ENCODE data around the gene NDUFAF8. TPM values are rescaled to one million over a fixed set of nuclear protein-coding genes. Genes with fewer than 3 reads are reported as not detected.

Gene NDUFAF8
- total RNA-seq, 1 donor from 2014 or later: 39.7 TPM

GRCh38 chr17:81231766-81232581, 7.1 kb upstream of the NDUFAF8 start:
- no peak for DNase-seq (ENCODE audit: low spot score)
- no peaks in the 10 kb centered on the region for H3K9me3 Mint-ChIP-seq (ENCODE audit: low read depth)
- H3K27ac Mint-ChIP-seq (ENCODE audit: unreplicated experiment): no peak overlapping the region
- peaks cover 19% of the 10 kb centered on the region for H3K36me3 Mint-ChIP-seq (ENCODE audit: low read depth)
- TF ChIP-seq CTCF (IDR thresholded peaks at IDR 0.05): no peak
- no peaks in the 10 kb centered on the region for H3K27me3 Mint-ChIP-seq (ENCODE audit: low read depth)
- no peaks in the 10 kb centered on the region for H3K4me1 Mint-ChIP-seq (ENCODE audit: low read depth)
- H3K4me3 Mint-ChIP-seq (ENCODE audit: unreplicated experiment): no peak overlapping the region

GRCh38 chr17:81232616-81233241, 6.4 kb upstream of the NDUFAF8 start:
- TF ChIP-seq CTCF (IDR thresholded peaks at IDR 0.05): no peak
- Mint-ChIP-seq H3K9me3 (ENCODE audit: low read depth) (no peaks in the 10 kb centered on the region), H3K27ac (ENCODE audit: unreplicated experiment) (no peak overlapping the region), H3K27me3 (ENCODE audit: low read depth) (no peaks in the 10 kb centered on the region), H3K36me3 (ENCODE audit: low read depth) (peaks cover 17% of the 10 kb centered on the region), H3K4me1 (ENCODE audit: low read depth) (peaks cover 7% of the 10 kb centered on the region), H3K4me3 (ENCODE audit: unreplicated experiment) (no peak overlapping the region)
- DNase-seq (ENCODE audit: low spot score): no peak

- Mint-ChIP-seq H3K9me3 (ENCODE audit: low read depth) (no peaks in the 10 kb centered on the region), H3K4me1 (ENCODE audit: low read depth) (peaks cover 11% of the 10 kb centered on the region)
- no peak for TF ChIP-seq CTCF (IDR thresholded peaks at IDR 0.05)
Observed at GRCh38 chr17:81233316-81233715, 5.8 kb upstream of the NDUFAF8 start.

GRCh38 chr17:81233811-81234505, 5.2 kb upstream of the NDUFAF8 start:
- Mint-ChIP-seq H3K9me3 (ENCODE audit: low read depth) (no peaks in the 10 kb centered on the region), H3K27ac (ENCODE audit: unreplicated experiment) (no peak overlapping the region), H3K36me3 (ENCODE audit: low read depth) (peaks cover 12% of the 10 kb centered on the region), H3K27me3 (ENCODE audit: low read depth) (no peaks in the 10 kb centered on the region), H3K4me3 (ENCODE audit: unreplicated experiment) (no peak overlapping the region), H3K4me1 (ENCODE audit: low read depth) (peaks cover 11% of the 10 kb centered on the region)
- no peak for DNase-seq (ENCODE audit: low spot score)
- no peak for TF ChIP-seq CTCF (IDR thresholded peaks at IDR 0.05)

More at GRCh38 chr17:81233316-81233715, 5.8 kb upstream of the NDUFAF8 start:
- Mint-ChIP-seq H3K27ac (ENCODE audit: unreplicated experiment) (no peak overlapping the region), H3K36me3 (ENCODE audit: low read depth) (peaks cover 15% of the 10 kb centered on the region), H3K4me3 (ENCODE audit: unreplicated experiment) (no peak overlapping the region), H3K27me3 (ENCODE audit: low read depth) (no peaks in the 10 kb centered on the region)
- DNase-seq (ENCODE audit: low spot score): no peak

GRCh38 chr17:81234506-81234855, 4.6 kb upstream of the NDUFAF8 start:
- no peaks in the 10 kb centered on the region for H3K27me3 Mint-ChIP-seq (ENCODE audit: low read depth)
- H3K4me3 Mint-ChIP-seq (ENCODE audit: unreplicated experiment): no peak overlapping the region
- no peak for TF ChIP-seq CTCF (IDR thresholded peaks at IDR 0.05)
- DNase-seq (ENCODE audit: low spot score): no peak
- no peaks in the 10 kb centered on the region for H3K9me3 Mint-ChIP-seq (ENCODE audit: low read depth)
- no peak overlapping the region for H3K27ac Mint-ChIP-seq (ENCODE audit: unreplicated experiment)
- peaks cover 12% of the 10 kb centered on the region for H3K36me3 Mint-ChIP-seq (ENCODE audit: low read depth)
- peaks cover 11% of the 10 kb centered on the region for H3K4me1 Mint-ChIP-seq (ENCODE audit: low read depth)

Data from chondrocyte (in vitro differentiated cells).